ENCODE results near the gene COL17A1. TPM values are rescaled to one million over a fixed set of nuclear protein-coding genes. Genes with fewer than 3 reads are reported as not detected.

The COL17A1 gene
- 2,386 to 3,374 TPM (median 2,587 TPM) in 3 replicates for polyA plus RNA-seq
- 1,575 TPM for polyA plus RNA-seq (2011; ENCODE audit: low read depth)
- polyA plus RNA-seq (2011; cell fraction: cytosol; rRNA removed): 607 and 731 TPM in 2 replicates
- 5,094 and 5,558 TPM in 2 replicates for polyA plus RNA-seq (2011; cell fraction: nucleus; rRNA removed)
- 1,046 and 1,745 TPM in 2 replicates for polyA plus RNA-seq (2012; ENCODE audit: low replicate concordance)
- polyA minus RNA-seq: 1,846 to 2,703 TPM (median 1,967 TPM) in 3 replicates
- 838 TPM for polyA minus RNA-seq (2011; cell fraction: cytosol; rRNA and poly(A)+ RNA removed)
- polyA minus RNA-seq (2011; cell fraction: nucleus; rRNA and poly(A)+ RNA removed): 2,909 and 4,339 TPM in 2 replicates

DNA sequence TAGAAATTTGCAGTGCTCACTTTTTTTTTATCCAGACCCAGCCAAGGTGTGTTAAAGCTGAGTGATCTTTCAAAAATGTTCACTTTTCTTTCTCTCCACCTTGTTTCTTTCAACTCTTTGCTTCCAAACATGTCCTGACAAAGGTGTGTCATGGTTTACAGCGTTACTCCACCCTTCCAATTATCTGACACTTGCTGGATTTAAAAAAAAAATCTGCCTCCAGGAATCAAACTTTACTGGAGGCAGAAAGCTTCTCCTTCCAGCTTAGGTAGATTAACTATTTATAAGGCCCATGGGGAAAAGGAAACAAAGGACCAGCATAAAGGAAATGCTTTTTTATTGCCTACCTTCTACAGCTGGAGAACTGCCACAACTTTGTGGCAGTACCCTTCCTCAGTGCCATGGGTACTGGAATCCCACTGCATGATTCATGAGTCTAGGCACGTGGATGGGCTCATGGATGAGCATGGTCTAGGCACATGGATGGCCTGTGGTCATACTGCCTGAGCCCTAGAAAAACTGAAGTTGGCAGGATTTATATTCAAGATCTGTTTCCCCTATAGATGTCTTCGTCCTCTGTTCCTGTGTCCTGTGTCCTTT lies at the start of gene COL17A1:
Gene COL17A1 (minus strand): TSS at position 80 of the 600 bp plus-strand sequence. CDS start 5,207 bp downstream, outside the sequence.
- H3K36me3 ChIP-seq (ENCODE audit: control insufficient read depth in 2 of 2, extremely low read depth in 1 of 2, insufficient read depth in 2 of 2, low read length in 2 of 2): peaks cover 2 to 26% of the 10 kb centered on the region in 2 experiments
- H3K9ac ChIP-seq (ENCODE audit: control insufficient read depth, extremely low read depth, insufficient read depth, low read length): peak within 1 kb of the TSS; percentile 97
- dilution Hi-C loops (cut with MboI; ENCODE audit: extremely low pct_ligation_motif_present, low sequenced_read_pairs): no loop called here
- no peaks in the 10 kb centered on the region for H3K9me1 ChIP-seq (ENCODE audit: control insufficient read depth, extremely low read depth, insufficient read depth, low read length)
- peak within 1 kb of the TSS; percentile 68 to 96 (median 94) for H3K4me3 ChIP-seq (ENCODE audit: control insufficient read depth in 2 of 3, extremely low read depth in 1 of 3, insufficient read depth in 2 of 3, low read depth in 1 of 3, low read length in 3 of 3)
- no peak for DNase-seq (ENCODE audit: low read depth, low spot score)
- H3K27ac ChIP-seq (ENCODE audit: control insufficient read depth, insufficient read depth, low read length): peak within 1 kb of the TSS; percentile 99
- peaks cover 50% of the 10 kb centered on the region for H3K4me1 ChIP-seq (ENCODE audit: control insufficient read depth, extremely low read depth, insufficient read depth, low read length)
- peak; percentile 96 for FAIRE-seq
- peaks cover 8% of the 10 kb centered on the region for H4K20me1 ChIP-seq (ENCODE audit: control insufficient read depth, extremely low read depth, insufficient read depth, low read length)
- TF ChIP-seq EZH2 (IDR thresholded peaks at IDR 0.05; ENCODE audit: low read length): no peak
- TF ChIP-seq, protein P1, sequence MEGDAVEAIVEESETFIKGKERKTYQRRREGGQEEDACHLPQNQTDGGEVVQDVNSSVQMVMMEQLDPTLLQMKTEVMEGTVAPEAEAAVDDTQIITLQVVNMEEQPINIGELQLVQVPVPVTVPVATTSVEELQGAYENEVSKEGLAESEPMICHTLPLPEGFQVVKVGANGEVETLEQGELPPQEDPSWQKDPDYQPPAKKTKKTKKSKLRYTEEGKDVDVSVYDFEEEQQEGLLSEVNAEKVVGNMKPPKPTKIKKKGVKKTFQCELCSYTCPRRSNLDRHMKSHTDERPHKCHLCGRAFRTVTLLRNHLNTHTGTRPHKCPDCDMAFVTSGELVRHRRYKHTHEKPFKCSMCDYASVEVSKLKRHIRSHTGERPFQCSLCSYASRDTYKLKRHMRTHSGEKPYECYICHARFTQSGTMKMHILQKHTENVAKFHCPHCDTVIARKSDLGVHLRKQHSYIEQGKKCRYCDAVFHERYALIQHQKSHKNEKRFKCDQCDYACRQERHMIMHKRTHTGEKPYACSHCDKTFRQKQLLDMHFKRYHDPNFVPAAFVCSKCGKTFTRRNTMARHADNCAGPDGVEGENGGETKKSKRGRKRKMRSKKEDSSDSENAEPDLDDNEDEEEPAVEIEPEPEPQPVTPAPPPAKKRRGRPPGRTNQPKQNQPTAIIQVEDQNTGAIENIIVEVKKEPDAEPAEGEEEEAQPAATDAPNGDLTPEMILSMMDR (optimal IDR thresholded peaks at IDR 0.05 in 1 of 3, IDR thresholded peaks at IDR 0.05 in 1 of 3, conservative IDR thresholded peaks at IDR 0.05 in 1 of 3; ENCODE audit: extremely low read depth in 1 of 3, insufficient read depth in 2 of 3, low read length in 3 of 3): no peak
- no peak within 1 kb of the TSS for H2AFZ ChIP-seq (ENCODE audit: control insufficient read depth, low read length)
- H3K9me3 ChIP-seq (ENCODE audit: control insufficient read depth, low read depth, low read length): no peaks in the 10 kb centered on the region
- H3K79me2 ChIP-seq (ENCODE audit: control insufficient read depth, insufficient read depth, low read length): peaks cover 47% of the 10 kb centered on the region
- H3K27me3 ChIP-seq (ENCODE audit: control insufficient read depth, extremely low read depth, insufficient read depth, low read length): no peaks in the 10 kb centered on the region
- peak within 1 kb of the TSS; percentile 96 for H3K4me2 ChIP-seq (ENCODE audit: control insufficient read depth, extremely low read depth, insufficient read depth, low read depth, low read length)

DNA sequence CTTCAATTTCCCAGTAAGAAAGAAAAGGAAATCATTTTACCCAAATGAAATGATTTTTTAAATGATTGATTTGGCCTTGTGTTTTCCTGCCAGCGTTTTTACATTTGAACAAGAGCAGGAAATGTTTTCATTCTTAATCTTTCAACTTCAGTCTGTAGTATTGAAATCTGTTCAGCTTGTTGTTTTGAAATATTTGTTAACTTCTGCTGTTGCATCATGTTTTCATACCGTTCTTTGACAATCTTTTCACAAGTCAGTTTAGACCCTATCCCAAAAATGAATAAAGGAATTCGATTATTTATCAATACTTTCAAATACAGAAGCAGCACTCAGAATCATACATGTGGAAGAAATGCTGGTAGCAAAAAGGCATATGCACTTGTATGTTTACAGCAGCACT lies 44.4 kb upstream of the COL17A1 start:
- Histone ChIP-seq H3K9me1 (ENCODE audit: control insufficient read depth, extremely low read depth, insufficient read depth, low read length) (no peaks in the 10 kb centered on the region), H3K9me3 (ENCODE audit: control insufficient read depth, low read depth, low read length) (no peaks in the 10 kb centered on the region), H3K79me2 (ENCODE audit: control insufficient read depth, insufficient read depth, low read length) (no peaks in the 10 kb centered on the region), H3K9ac (ENCODE audit: control insufficient read depth, extremely low read depth, insufficient read depth, low read length) (no peak overlapping the region), H3K4me2 (ENCODE audit: control insufficient read depth, extremely low read depth, insufficient read depth, low read depth, low read length) (no peak overlapping the region), H3K27ac (ENCODE audit: control insufficient read depth, insufficient read depth, low read length) (no peak overlapping the region), H2AFZ (ENCODE audit: control insufficient read depth, low read length) (no peak overlapping the region), H3K36me3 (ENCODE audit: control insufficient read depth in 2 of 2, extremely low read depth in 1 of 2, insufficient read depth in 2 of 2, low read length in 2 of 2) (no peaks in the 10 kb centered on the region), H4K20me1 (ENCODE audit: control insufficient read depth, extremely low read depth, insufficient read depth, low read length) (no peaks in the 10 kb centered on the region), H3K27me3 (ENCODE audit: control insufficient read depth, extremely low read depth, insufficient read depth, low read length) (no peaks in the 10 kb centered on the region), H3K4me3 (ENCODE audit: control insufficient read depth in 2 of 3, extremely low read depth in 1 of 3, insufficient read depth in 2 of 3, low read depth in 1 of 3, low read length in 3 of 3) (no peak overlapping the region), H3K4me1 (ENCODE audit: control insufficient read depth, extremely low read depth, insufficient read depth, low read length) (no peaks in the 10 kb centered on the region)
- DNase-seq (ENCODE audit: low read depth, low spot score): no peak
- dilution Hi-C loops (cut with MboI; ENCODE audit: extremely low pct_ligation_motif_present, low sequenced_read_pairs): no loop called here
- TF ChIP-seq, protein P1 (optimal IDR thresholded peaks at IDR 0.05 in 1 of 3, IDR thresholded peaks at IDR 0.05 in 1 of 3, conservative IDR thresholded peaks at IDR 0.05 in 1 of 3; ENCODE audit: extremely low read depth in 1 of 3, insufficient read depth in 2 of 3, low read length in 3 of 3): no peak
- no peak for TF ChIP-seq EZH2 (IDR thresholded peaks at IDR 0.05; ENCODE audit: low read length)
- FAIRE-seq: no peak
